Stimulated activated CD8-positive, alpha-beta memory T cell treated with anti-CD3 and anti-CD28 coated beads, Interleukin-15, amount 100 ng/mL, for 1 hour (primary cell): Measurements from ENCODE around the gene COL4A6.

ENCODE experiments used
- DNase-seq: peaks from one replicate; pipeline ENCODE4 v3.0.0-alpha.2; 2020; ENCODE audit warnings: low read depth

Gene COL4A6

GRCh38 chrX:108216919-108217571 is 221.2 kb downstream of the COL4A6 start:
- no peak for DNase-seq

- DNase-seq: no peak
Measured at GRCh38 chrX:108216405-108216804, 221.8 kb downstream of the COL4A6 start.

- DNase-seq: no peak
Measured at GRCh38 chrX:108211301-108211700, 226.9 kb downstream of the COL4A6 start.

- no peak for DNase-seq
Measured at GRCh38 chrX:108209006-108209554, 229.1 kb downstream of the COL4A6 start.

GRCh38 chrX:108203540-108203939 is 234.7 kb downstream of the COL4A6 start:
- no peak for DNase-seq

GRCh38 chrX:108199691-108200090 is 238.5 kb downstream of the COL4A6 start:
- no peak for DNase-seq

GRCh38 chrX:108199041-108199440 is 239.2 kb downstream of the COL4A6 start:
- no peak for DNase-seq

GRCh38 chrX:108198420-108198819 is 239.8 kb downstream of the COL4A6 start:
- no peak for DNase-seq

GRCh38 chrX:108186811-108187210 is 251.4 kb downstream of the COL4A6 start:
- DNase-seq: no peak

GRCh38 chrX:108178143-108178498 is 260.1 kb downstream of the COL4A6 start:
- no peak for DNase-seq

GRCh38 chrX:108177351-108178142 is 260.7 kb downstream of the COL4A6 start:
- no peak for DNase-seq

- DNase-seq: no peak
Measured at GRCh38 chrX:108173874-108174273, 264.3 kb downstream of the COL4A6 start.

- no peak for DNase-seq
Measured at GRCh38 chrX:108171671-108172070, 266.6 kb downstream of the COL4A6 start.

- DNase-seq: no peak
Measured at GRCh38 chrX:108169768-108170167, 268.5 kb downstream of the COL4A6 start.

- no peak for DNase-seq
Measured at GRCh38 chrX:108168961-108169740, 269.1 kb downstream of the COL4A6 start.

- DNase-seq: no peak
Measured at GRCh38 chrX:108167211-108167872, 270.9 kb downstream of the COL4A6 start.

- DNase-seq: no peak
Measured at GRCh38 chrX:108165383-108166111, 272.7 kb downstream of the COL4A6 start.

GRCh38 chrX:108163333-108164082 is 274.7 kb downstream of the COL4A6 start:
- DNase-seq: no peak

- no peak for DNase-seq
Measured at GRCh38 chrX:108162265-108162664, 276.0 kb downstream of the COL4A6 start.

- no peak for DNase-seq
Measured at GRCh38 chrX:108160309-108160708, 277.9 kb downstream of the COL4A6 start.
